ENCODE data around the gene FOXJ3.

FOXJ3 gene

DNA sequence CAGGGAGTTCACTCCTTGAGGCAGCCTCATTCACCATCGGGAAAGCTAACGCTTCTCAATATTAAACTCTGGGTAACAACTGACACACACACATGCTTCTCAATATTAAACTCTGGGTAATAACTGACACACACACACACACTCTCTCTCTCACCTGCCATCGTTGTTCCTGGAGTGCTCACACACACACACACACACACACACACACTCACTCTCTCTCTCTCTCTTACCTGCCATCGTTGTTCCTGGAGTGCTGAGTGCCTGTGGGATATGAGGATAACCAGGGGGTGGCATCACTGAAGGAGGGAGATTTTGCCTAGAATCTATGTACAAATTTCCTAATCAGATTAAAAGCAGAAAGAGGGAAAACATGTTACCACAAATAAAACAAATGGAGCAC, 153.3 kb downstream of the FOXJ3 start:
- Histone ChIP-seq H3K4me2 (ENCODE audit: low read depth, low read length, poor library complexity, severe bottlenecking) (no peak overlapping the region), H4K20me1 (ENCODE audit: low read depth, low read length) (no peaks in the 10 kb centered on the region), H3K36me3 (ENCODE audit: low read length) (no peaks in the 10 kb centered on the region), H3K27ac (ENCODE audit: low read depth, low read length) (no peak overlapping the region), H3K9me2 (replicated peaks; ENCODE audit: insufficient read depth, low read length) (no peaks in the 10 kb centered on the region), H3K27me3 (ENCODE audit: low read length) (no peaks in the 10 kb centered on the region), H2AFZ (ENCODE audit: low read depth, low read length, severe bottlenecking) (no peak overlapping the region), H3K4me3 (ENCODE audit: insufficient read depth, low read length, poor library complexity, severe bottlenecking) (no peak overlapping the region), H3F3A (ENCODE audit: insufficient read depth) (no peaks in the 10 kb centered on the region), H3K79me2 (ENCODE audit: insufficient read depth, low read length) (no peaks in the 10 kb centered on the region), H3K9me3 (ENCODE audit: insufficient read depth, low read length) (no peaks in the 10 kb centered on the region), H3K9ac (ENCODE audit: low read length) (no peak overlapping the region)
- TF ChIP-seq, protein P1, sequence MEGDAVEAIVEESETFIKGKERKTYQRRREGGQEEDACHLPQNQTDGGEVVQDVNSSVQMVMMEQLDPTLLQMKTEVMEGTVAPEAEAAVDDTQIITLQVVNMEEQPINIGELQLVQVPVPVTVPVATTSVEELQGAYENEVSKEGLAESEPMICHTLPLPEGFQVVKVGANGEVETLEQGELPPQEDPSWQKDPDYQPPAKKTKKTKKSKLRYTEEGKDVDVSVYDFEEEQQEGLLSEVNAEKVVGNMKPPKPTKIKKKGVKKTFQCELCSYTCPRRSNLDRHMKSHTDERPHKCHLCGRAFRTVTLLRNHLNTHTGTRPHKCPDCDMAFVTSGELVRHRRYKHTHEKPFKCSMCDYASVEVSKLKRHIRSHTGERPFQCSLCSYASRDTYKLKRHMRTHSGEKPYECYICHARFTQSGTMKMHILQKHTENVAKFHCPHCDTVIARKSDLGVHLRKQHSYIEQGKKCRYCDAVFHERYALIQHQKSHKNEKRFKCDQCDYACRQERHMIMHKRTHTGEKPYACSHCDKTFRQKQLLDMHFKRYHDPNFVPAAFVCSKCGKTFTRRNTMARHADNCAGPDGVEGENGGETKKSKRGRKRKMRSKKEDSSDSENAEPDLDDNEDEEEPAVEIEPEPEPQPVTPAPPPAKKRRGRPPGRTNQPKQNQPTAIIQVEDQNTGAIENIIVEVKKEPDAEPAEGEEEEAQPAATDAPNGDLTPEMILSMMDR (IDR thresholded peaks at IDR 0.05; ENCODE audit: insufficient read depth, low read length, poor library complexity, severe bottlenecking), result no peak
- TF ChIP-seq EZH2phosphoT487 (conservative IDR thresholded peaks at IDR 0.05; ENCODE audit: low read length), result no peak

DNA sequence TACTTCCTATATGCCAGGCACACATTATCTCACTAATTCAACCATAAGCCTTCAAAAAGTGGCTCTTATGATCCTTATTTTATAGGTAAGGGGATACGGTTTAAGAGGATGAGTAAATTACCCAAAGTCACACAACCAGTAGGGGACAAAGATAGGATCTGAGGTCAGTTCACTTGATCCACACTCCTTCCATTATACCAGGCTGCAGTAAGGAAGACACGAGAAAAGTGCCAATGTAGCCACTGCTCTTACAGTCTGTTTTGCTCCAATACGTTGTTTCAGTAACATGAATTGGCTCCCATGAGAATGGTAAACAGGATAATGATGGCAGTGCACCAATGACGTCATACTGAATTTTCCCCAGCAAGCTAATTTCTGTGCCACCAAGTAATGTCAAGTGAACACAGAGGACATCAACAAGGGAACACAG, 155.1 kb downstream of the FOXJ3 start:
- H3F3A ChIP-seq (ENCODE audit: insufficient read depth), result no peaks in the 10 kb centered on the region
- H3K9ac ChIP-seq (ENCODE audit: low read length), result no peak overlapping the region
- H3K4me3 ChIP-seq (ENCODE audit: insufficient read depth, low read length, poor library complexity, severe bottlenecking), result no peak overlapping the region
- no peak for TF ChIP-seq EZH2phosphoT487 (conservative IDR thresholded peaks at IDR 0.05; ENCODE audit: low read length)
- TF ChIP-seq, protein P1 (IDR thresholded peaks at IDR 0.05; ENCODE audit: insufficient read depth, low read length, poor library complexity, severe bottlenecking), result no peak
- no peaks in the 10 kb centered on the region for H3K9me3 ChIP-seq (ENCODE audit: insufficient read depth, low read length)
- H2AFZ ChIP-seq (ENCODE audit: low read depth, low read length, severe bottlenecking), result no peak overlapping the region
- no peaks in the 10 kb centered on the region for H3K79me2 ChIP-seq (ENCODE audit: insufficient read depth, low read length)
- H3K9me2 ChIP-seq (replicated peaks; ENCODE audit: insufficient read depth, low read length), result no peaks in the 10 kb centered on the region
- H3K4me2 ChIP-seq (ENCODE audit: low read depth, low read length, poor library complexity, severe bottlenecking), result no peak overlapping the region
- H4K20me1 ChIP-seq (ENCODE audit: low read depth, low read length), result no peaks in the 10 kb centered on the region
- H3K27ac ChIP-seq (ENCODE audit: low read depth, low read length), result no peak overlapping the region
- H3K27me3 ChIP-seq (ENCODE audit: low read length), result no peaks in the 10 kb centered on the region
- H3K36me3 ChIP-seq (ENCODE audit: low read length), result no peaks in the 10 kb centered on the region

DNA sequence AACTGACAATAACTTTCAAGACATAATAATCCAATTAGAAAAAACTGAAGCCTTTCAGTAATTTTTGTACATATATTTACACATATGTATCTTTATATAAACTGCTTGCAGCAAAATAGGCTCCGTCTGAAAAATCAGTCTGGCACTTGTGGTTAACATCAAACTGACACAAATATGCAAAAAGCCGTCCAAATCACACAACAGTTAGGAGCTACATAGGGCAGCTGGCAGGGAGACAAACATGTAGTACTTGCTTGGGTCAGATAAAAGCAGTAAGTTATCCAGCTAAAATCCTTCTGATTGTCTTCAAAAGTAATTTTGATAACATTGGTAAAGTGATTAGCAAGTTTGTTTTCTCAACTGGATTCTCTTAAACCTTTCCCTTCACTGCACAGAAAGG, 155.8 kb downstream of the FOXJ3 start:
- Histone ChIP-seq H3K4me3 (ENCODE audit: insufficient read depth, low read length, poor library complexity, severe bottlenecking) (no peak overlapping the region), H3K27ac (ENCODE audit: low read depth, low read length) (no peak overlapping the region)
- TF ChIP-seq EZH2phosphoT487 (conservative IDR thresholded peaks at IDR 0.05; ENCODE audit: low read length), result no peak
- TF ChIP-seq, protein P1 (IDR thresholded peaks at IDR 0.05; ENCODE audit: insufficient read depth, low read length, poor library complexity, severe bottlenecking), result no peak

More for the DNA sequence above, 155.8 kb downstream of the FOXJ3 start:
- no peak overlapping the region for H3K4me2 ChIP-seq (ENCODE audit: low read depth, low read length, poor library complexity, severe bottlenecking)
- no peaks in the 10 kb centered on the region for H4K20me1 ChIP-seq (ENCODE audit: low read depth, low read length)
- H3K9ac ChIP-seq (ENCODE audit: low read length), result no peak overlapping the region
- H3K27me3 ChIP-seq (ENCODE audit: low read length), result no peaks in the 10 kb centered on the region
- H2AFZ ChIP-seq (ENCODE audit: low read depth, low read length, severe bottlenecking), result no peak overlapping the region
- no peaks in the 10 kb centered on the region for H3K9me2 ChIP-seq (replicated peaks; ENCODE audit: insufficient read depth, low read length)
- H3K36me3 ChIP-seq (ENCODE audit: low read length), result no peaks in the 10 kb centered on the region
- H3K9me3 ChIP-seq (ENCODE audit: insufficient read depth, low read length), result no peaks in the 10 kb centered on the region
- no peaks in the 10 kb centered on the region for H3F3A ChIP-seq (ENCODE audit: insufficient read depth)
- no peaks in the 10 kb centered on the region for H3K79me2 ChIP-seq (ENCODE audit: insufficient read depth, low read length)

Measured in SU-DHL-6 (cell line).